ENCODE measurements around the gene OR2F2.

Gene OR2F2

GRCh38 chr7:143980746-143981510 lies 45.9 kb downstream of the OR2F2 start:
- DNase-seq = no peak

- DNase-seq = no peak
Measured at GRCh38 chr7:143983960-143984359, 48.9 kb downstream of the OR2F2 start.

Data from activated CD8-positive, alpha-beta memory T cell treated with anti-CD3 and anti-CD28 coated beads for 24 hours (primary cell).